ENCODE results near the gene KRT6C.
"Not testable (repeated sequence)": the region's sequence is repeated elsewhere in the genome, so short reads cannot be mapped to it uniquely, and the experiment has no call there.

KRT6C gene

GRCh38 chr12:52473768-52474167, at the start of gene KRT6C:
KRT6C (minus strand) TSS chr12:52473805; CDS start chr12:52473737, 68 bp downstream.
- DNase-seq: no peak

DNA sequence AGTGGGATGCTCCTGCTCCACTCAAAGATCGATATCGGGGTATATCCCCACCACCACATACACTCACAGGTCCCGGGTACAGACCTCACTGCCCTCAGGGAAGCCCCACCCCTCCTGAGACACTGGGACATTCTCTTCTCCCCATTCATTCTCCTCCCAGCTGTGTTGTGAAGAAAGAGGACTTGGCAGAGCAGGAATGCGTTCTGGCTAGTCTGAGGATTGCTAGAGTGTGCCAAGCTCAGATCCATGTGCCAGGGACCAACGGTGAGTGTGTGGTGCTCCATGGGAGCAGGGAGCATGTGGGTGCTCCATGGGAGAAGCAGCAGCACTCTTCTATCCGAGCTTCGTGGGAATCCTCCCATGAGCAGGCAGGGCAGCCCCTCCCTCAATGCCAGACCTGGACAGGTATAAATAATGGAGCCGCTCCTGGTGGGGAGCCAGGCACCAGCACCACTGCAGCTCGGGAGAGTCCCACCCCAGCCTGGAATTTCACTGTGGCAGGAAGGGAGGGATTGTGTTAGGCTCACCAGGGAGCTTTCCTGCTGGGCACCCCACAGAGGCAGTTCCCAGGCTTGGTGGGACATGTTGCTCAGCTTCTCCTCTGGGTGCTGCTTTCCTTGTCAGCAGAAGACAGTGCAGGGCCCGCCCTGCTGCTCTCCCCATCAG, 48.9 kb upstream of the KRT6C start:
- DNase-seq: no peak

DNA sequence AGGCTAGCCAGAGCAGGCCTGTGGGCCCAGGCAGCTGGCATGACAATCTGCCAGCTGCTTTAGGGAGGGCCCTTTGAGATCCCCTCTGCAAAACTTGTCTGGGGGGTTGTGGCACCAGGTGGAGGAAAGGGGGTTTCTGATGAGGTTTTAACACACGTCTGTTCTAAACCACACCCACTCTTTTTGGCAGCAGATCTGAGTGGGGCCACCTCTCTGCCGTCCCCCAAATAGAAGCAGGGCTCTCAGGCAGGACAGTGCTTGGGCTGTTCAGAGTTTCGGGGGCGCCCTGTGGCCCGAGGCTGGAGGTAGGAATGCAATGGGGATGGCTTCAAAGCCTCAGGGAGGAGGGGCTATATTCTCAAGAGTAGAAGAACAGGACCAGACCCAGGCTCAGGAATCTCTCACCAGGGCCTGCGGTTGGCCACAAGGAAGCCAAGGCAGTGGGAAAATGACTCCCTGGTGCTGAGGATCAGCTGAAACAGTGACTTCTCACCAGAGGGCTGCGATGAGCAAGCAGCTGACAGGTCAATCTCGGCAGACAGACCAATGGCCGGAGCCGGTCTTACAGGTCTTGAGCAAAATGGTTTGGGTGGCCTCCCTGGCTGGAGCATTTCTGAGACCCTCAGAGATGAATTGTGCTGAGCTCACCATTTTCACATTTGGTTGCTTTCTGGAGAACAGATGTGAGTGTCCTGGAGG, 48.1 kb upstream of the KRT6C start:
- DNase-seq: no peak

DNA sequence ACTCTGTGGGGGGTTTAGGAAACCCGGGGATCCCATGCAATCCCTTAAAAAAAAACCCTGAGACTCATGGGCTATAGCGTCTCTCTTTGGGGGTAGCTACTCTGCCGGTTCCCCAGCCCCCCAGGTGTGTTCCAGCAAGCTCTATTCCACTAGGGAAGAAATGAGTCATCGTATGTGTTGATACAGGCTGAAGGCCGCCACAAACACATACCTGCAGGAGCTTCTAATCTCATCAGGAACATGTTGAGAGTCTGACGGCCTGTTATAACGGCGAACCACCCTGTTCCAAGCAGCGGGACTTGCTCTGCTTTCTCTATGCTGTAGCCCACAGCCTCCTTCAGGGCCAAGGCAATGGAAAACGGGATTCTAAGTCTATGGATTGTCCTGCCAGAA, 47.6 kb upstream of the KRT6C start:
- DNase-seq: no peak

- DNase-seq: no peak
These were observed 46.4 kb upstream of the KRT6C start, which contains the start of gene KRT5 for GRCh38 chr12:52519826-52520662. KRT5 (minus strand) TSS chr12:52520394; CDS start chr12:52520296, 98 bp downstream.

GRCh38 chr12:52519387-52519703, 45.7 kb upstream of the KRT6C start:
- no peak for DNase-seq

DNA sequence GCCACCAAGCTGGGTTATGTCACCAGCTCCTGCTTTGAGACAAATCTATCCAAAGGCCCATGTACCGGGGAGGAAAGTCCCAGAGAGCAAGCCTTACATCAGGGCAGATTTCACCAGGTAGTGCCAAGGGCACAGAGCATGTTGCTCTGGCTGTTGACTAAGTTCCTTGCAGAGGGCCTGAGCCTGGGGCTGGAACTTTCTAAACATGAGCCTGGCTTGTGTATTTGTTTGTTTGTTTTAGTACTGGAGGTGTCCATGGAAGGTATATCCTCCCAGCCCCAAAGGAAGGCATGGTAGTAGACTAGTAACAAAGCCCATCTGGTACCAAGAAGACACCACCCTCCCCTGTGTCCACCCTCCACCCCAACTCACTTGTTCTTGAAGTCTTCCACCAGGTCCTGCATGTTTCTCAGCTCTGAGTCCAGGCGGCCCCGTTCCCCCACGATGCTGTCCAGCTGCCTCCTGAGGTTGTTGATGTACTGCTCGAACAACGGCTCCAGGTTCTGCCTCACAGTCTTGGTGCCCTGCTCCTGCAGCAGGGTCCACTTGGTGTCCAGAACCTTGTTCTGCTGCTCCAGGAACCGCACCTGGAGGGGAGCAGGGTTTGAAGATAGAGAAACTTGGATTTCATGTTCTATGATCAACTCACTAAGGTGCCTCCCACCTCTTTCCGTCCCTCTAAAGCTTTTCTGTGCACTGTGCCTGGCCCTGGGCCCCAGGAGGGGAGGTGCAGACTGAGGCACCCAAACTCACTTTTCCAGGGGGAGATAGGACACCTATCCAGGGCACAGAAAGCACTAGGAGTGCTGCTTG, 45.2 kb upstream of the KRT6C start:
- no peak for DNase-seq

DNA sequence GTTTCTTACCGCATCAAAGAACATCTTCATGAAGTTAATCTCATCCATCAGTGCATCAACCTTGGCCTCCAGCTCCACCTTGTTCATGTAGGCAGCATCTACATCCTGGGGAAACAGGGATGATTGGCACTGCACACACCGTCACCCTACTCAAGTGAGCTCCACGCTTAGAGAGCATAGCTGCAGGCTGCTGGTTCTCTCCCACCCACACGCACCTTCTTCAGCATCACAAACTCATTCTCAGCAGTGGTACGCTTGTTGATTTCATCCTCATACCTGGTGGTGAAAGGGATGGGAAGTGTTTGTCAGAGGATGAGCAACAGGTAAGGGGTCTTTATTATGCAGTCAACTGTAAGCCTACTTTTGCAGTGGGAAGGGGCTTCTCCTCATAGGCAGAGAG, 44.3 kb upstream of the KRT6C start:
- no peak for DNase-seq

GRCh38 chr12:52517005-52517835, 43.6 kb upstream of the KRT6C start:
- no peak for DNase-seq

DNA sequence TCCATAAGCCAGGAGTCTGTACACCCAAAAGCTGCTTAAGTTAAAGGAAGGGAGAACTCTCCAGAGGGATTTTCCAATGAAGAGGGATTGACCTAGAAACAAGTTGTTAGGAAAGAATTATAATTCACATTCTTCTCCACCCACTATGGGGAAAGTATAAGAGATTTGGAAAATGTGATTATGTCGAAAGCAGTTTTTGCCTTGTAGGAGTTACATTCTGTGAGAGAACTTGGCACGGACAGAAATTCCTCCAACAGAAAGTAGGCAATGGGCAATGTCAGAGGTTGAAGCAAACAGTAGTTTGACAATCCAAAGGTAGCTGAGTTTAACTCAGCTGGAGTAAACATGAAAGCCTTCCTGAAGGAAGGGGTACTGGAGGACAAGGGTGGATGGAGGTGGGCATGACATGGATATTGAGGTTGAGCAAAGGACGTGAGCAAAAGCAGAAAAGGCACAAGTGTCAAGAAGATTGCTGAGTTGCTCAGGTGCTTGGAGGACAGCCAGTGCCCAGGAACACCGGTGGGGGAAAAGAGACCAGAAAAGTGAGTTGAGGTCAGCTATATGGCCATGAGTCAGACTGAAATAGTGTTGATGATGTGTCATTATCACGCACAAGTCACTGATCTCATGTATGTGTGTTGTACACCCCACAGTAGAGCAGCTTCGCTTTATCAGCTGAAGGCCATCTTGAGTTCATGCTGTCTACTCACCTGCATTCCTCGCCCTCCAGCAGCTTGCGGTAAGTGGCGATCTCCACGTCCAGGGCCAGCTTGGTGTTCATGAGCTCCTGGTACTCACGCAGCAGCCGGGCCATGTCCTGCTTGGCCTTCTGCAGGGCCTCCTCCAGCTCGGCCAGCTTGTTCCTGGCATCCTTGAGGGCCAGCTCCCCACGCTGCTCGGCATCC, 42.6 kb upstream of the KRT6C start:
- no peak for DNase-seq

DNA sequence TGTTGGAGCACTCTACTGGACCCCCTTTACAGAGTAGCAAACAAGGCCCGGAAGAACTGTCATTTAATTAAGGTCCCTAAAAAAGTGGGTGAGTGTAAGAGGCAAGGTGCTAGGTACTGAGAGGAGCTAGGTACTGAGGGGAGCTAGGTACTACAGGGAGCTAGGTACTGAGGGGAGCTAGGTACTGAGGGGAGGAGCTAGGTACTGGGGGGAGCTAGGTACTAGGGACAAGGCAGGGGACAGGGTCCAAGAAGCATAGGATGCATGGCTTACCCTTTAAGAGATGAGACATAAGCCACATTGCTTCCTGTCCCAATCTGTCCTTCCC, 41.7 kb upstream of the KRT6C start:
- DNase-seq: no peak

- DNase-seq: no peak
These were observed 41.1 kb upstream of the KRT6C start for GRCh38 chr12:52514471-52515318.

GRCh38 chr12:52513736-52514135, 40.1 kb upstream of the KRT6C start:
- DNase-seq: no peak

DNA sequence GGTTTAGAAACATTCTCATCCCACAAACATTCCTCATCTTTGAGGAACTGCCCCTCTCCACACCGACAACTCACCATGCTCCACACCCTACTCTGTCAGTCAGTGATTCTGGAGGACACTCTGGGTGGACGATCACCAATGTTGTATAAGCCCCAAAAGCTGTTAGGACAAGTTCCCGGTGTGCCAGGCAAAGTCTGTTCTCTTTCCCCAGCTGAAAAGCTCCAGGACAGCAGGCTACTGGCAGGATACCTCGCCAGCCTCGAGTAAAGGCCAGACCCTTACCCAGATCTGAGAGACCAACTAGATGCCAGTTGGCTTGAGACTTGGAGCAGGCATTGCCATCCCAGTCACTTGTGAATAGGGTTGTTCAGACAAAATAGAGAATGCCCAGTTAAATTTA, 34.6 kb upstream of the KRT6C start:
- DNase-seq: no peak

GRCh38 chr12:52506858-52507715, 33.5 kb upstream of the KRT6C start:
- no peak for DNase-seq

- no peak for DNase-seq
These were observed 29.3 kb upstream of the KRT6C start for GRCh38 chr12:52502877-52503276.

- DNase-seq: no peak
These were observed 27.9 kb upstream of the KRT6C start for GRCh38 chr12:52501490-52501889.

- DNase-seq: not testable (repeated sequence)
These were observed 27.0 kb upstream of the KRT6C start for GRCh38 chr12:52500574-52500973.

All from CD4-positive, alpha-beta T cell treated with Interleukin-15 for 1 hour (primary cell).